Measurements from ENCODE around the gene UPK1A. TPM values are rescaled to one million over a fixed set of nuclear protein-coding genes. Genes with fewer than 3 reads are reported as not detected.

The UPK1A gene
- total and polyA plus RNA-seq, 9 of the 15 experiments (the other 6 are each of a cell fraction or from before 2014, with no cell fraction given): 0.06 to 0.13 TPM; not detected in 7

GRCh38 chr19:35721374-35721773, 55.1 kb downstream of the UPK1A start (continued):
- TF ChIP-seq ZNF134 (CRISPR knock-in tag; conservative IDR thresholded peaks at IDR 0.05): no peak
- no peak for TF ChIP-seq TCF7L2 (IDR thresholded peaks at IDR 0.05; ENCODE audit: low read depth, low read length)
- TF ChIP-seq KDM1A (IDR thresholded peaks at IDR 0.05): no peak
- no peak for TF ChIP-seq RBM25 (IDR thresholded peaks at IDR 0.05; ENCODE audit: low read depth, low read length, severe bottlenecking)

GRCh38 chr19:35722461-35722860, 56.1 kb downstream of the UPK1A start:
- Histone ChIP-seq H3K9me3 (replicated peaks; ENCODE audit: control insufficient read depth, insufficient read depth, low read depth, low read length) (no peaks in the 10 kb centered on the region), H3K4me2 (ENCODE audit: insufficient read depth, low read length) (no peak overlapping the region), H4K20me1 (replicated peaks; ENCODE audit: control insufficient read depth, insufficient read depth, low read length) (0 out of 2 replicates have a peak, but pooled peaks cover 11% of the 10 kb centered on the region), H3K4me1 (replicated peaks in 1 of 2; ENCODE audit: control insufficient read depth in 2 of 2, insufficient read depth in 2 of 2, low read length in 2 of 2) (peaks cover 7 to 34% of the 10 kb centered on the region in 2 experiments), H2AFZ (ENCODE audit: low read depth, low read length) (no peak overlapping the region), H3K4me3 (no peak overlapping the region), H3K9ac (ENCODE audit: insufficient read depth in 1 of 2, low read depth in 2 of 2, low read length in 2 of 2) (0 out of 4 replicates have a peak overlapping the region, but pooled peaks of 1 of the 2 experiments have one; percentile 32), H3K9me1 (ENCODE audit: control insufficient read depth, insufficient read depth, low read length) (no peaks in the 10 kb centered on the region), H3K27me3 (ENCODE audit: control insufficient read depth in 2 of 2, insufficient read depth in 2 of 2, low read length in 2 of 2) (no peaks in the 10 kb centered on the region), H3K36me3 (ENCODE audit: control insufficient read depth, insufficient read depth, low read length) (peaks cover 77% of the 10 kb centered on the region; the same call in 2 of the 3 replicates), H3K27ac (ENCODE audit: extremely low read depth, low read depth, low read length) (no peak overlapping the region), H3K79me2 (ENCODE audit: control insufficient read depth, insufficient read depth, low read length) (peaks cover 33% of the 10 kb centered on the region)
- ChIA-PET CTCF (ENCODE audit: low intra/inter-chr PET ratio) (no interaction called here), POLR2A (interaction anchor here (1.5 kb wide), 1 partner anchor 18 kb away, joined by 5 read pairs; no protein-coding TSS in a partner anchor)
- TF ChIP-seq RBFOX2 (IDR thresholded peaks at IDR 0.05; ENCODE audit: low read depth, low read length): peak; percentile 67
- no peak for TF ChIP-seq HNRNPL (IDR thresholded peaks at IDR 0.05; ENCODE audit: low read depth, low read length)
- no peak for TF ChIP-seq STAT5B (CRISPR knock-in tag; IDR thresholded peaks at IDR 0.05)
- TF ChIP-seq POLR2G (IDR thresholded peaks at IDR 0.05; ENCODE audit: low read depth, low read length): peak; percentile 65
- DNase-seq (ENCODE audit: extremely low read depth in 1 of 4, low spot score in 3 of 4): no peak
- intact Hi-C loops (cut with micrococcal nuclease): no loop called here
- ATAC-seq: no peak
- BruUV-seq (replicated peaks): no TSS peak
- no peak for FAIRE-seq
- in situ Hi-C loops (cut with MboI): no loop called here
- 100% methylated on average over 10 of the region's 14 CpGs for WGBS (ENCODE audit: insufficient coverage, low coverage, missing lambda C conversion rate)

All from K562 (cell line).